NCI-H1048 (cell line): Measurements from ENCODE around the gene TRMT2A.

Experiments used
- DNase-seq: peaks from one replicate; lab custom pipeline; 2025; lab: John Stamatoyannopoulos, UW

The TRMT2A gene

GRCh38 chr22:20135265-20135664, 18.2 kb upstream of the TRMT2A start:
- no peak for DNase-seq

- no peak for DNase-seq
Observed at GRCh38 chr22:20133930-20134549, 17.0 kb upstream of the TRMT2A start.

- no peak for DNase-seq
Observed at GRCh38 chr22:20132686-20133246, 15.7 kb upstream of the TRMT2A start.

- DNase-seq = no peak
Observed at GRCh38 chr22:20131859-20132685, 15.0 kb upstream of the TRMT2A start.

GRCh38 chr22:20131597-20131858, 14.5 kb upstream of the TRMT2A start, which contains the start of gene ZDHHC8:
TSS of gene ZDHHC8 (plus strand) at chr22:20131804. CDS start at chr22:20131948, 144 bp downstream.
- DNase-seq = no peak

GRCh38 chr22:20130731-20131596, 13.9 kb upstream of the TRMT2A start:
- no peak for DNase-seq

GRCh38 chr22:20130319-20130718, 13.3 kb upstream of the TRMT2A start:
- no peak for DNase-seq

GRCh38 chr22:20129747-20130014, 12.7 kb upstream of the TRMT2A start:
- no peak for DNase-seq

GRCh38 chr22:20128902-20129746, 12.1 kb upstream of the TRMT2A start:
- no peak for DNase-seq

- no peak for DNase-seq
Observed at GRCh38 chr22:20128619-20128901, 11.5 kb upstream of the TRMT2A start.

- DNase-seq = no peak
Observed at GRCh38 chr22:20127869-20128618, 11.0 kb upstream of the TRMT2A start.

GRCh38 chr22:20127318-20127868, 10.4 kb upstream of the TRMT2A start:
- DNase-seq = no peak

- no peak for DNase-seq
Observed at GRCh38 chr22:20126284-20127029, 9.4 kb upstream of the TRMT2A start.

GRCh38 chr22:20125201-20126174, 8.5 kb upstream of the TRMT2A start:
- no peak for DNase-seq

- no peak for DNase-seq
Observed at GRCh38 chr22:20124083-20124787, 7.2 kb upstream of the TRMT2A start.

- DNase-seq = no peak
Observed at GRCh38 chr22:20123366-20124082, 6.5 kb upstream of the TRMT2A start.

- no peak for DNase-seq
Observed at GRCh38 chr22:20121856-20122415, 4.9 kb upstream of the TRMT2A start.
